SU-DHL-6 (cell line): ENCODE results near the gene HMCN2.
"Not testable (repeated sequence)": the region's sequence is repeated elsewhere in the genome, so short reads cannot be mapped to it uniquely, and the experiment has no call there.

Experiments
- H2AFZ ChIP-seq: fragments of 200-600 bp; sonication (generic); 2 replicates; pipeline ENCODE4 v1.6.1; 2014; ENCODE audit warnings: low read depth, mild to moderate bottlenecking, moderate library complexity, mixed read lengths, antibody characterized with exemption, low read length; ENCODE audit not compliant: severe bottlenecking
- H3F3A ChIP-seq: fragments of 200-600 bp; shearing (Covaris generic); 2 replicates; pipeline ENCODE4 v1.6.0; 2016; ENCODE audit warnings: antibody characterized with exemption, mild to moderate bottlenecking; ENCODE audit not compliant: insufficient read depth
- H3K27ac ChIP-seq: fragments of 200-600 bp; sonication (generic); 2 replicates; pipeline ENCODE4 v1.5.1; 2016; ENCODE audit warnings: low read depth, mild to moderate bottlenecking, low read length, moderate library complexity, mixed read lengths
- H3K27me3 ChIP-seq: fragments of 200-600 bp; sonication (generic), shearing (Covaris generic); 2 replicates; pipeline ENCODE4 v1.6.0; 2014; ENCODE audit warnings: mild to moderate bottlenecking, low read length
- H3K36me3 ChIP-seq: fragments of 200-600 bp; sonication (generic); 2 replicates; pipeline ENCODE4 v1.6.1; 2014; ENCODE audit warnings: mild to moderate bottlenecking, low read length, mixed read lengths
- H3K4me2 ChIP-seq: fragments of 300-600, 200-600 bp; shearing (Covaris generic), sonication (generic); 2 replicates; pipeline ENCODE4 v1.6.0; 2014; ENCODE audit warnings: low read length, low read depth, mild to moderate bottlenecking; ENCODE audit not compliant: poor library complexity, severe bottlenecking
- H3K4me3 ChIP-seq: fragments of 200-600 bp; sonication (generic); 2 replicates; pipeline ENCODE4 v1.5.1; 2014; ENCODE audit warnings: antibody characterized with exemption, low read length, mild to moderate bottlenecking, mixed read lengths; ENCODE audit not compliant: insufficient read depth, poor library complexity, severe bottlenecking
- H3K79me2 ChIP-seq: fragments of 200-600 bp; sonication (generic); 2 replicates; pipeline ENCODE4 v1.6.1; 2014; ENCODE audit warnings: mild to moderate bottlenecking, low read length, moderate library complexity; ENCODE audit not compliant: insufficient read depth
- H3K9ac ChIP-seq: fragments of 200-600 bp; sonication (generic); 2 replicates; pipeline ENCODE4 v1.7.0; 2014; ENCODE audit warnings: mild to moderate bottlenecking, low read length
- H3K9me2 ChIP-seq: fragments of 200-600 bp; sonication (generic); replicated peaks from 2 replicates; pipeline ENCODE4 v1.6.1; 2014; ENCODE audit warnings: low read length; ENCODE audit not compliant: insufficient read depth
- H3K9me3 ChIP-seq: fragments of 200-600 bp; sonication (generic); 2 replicates; pipeline ENCODE4 v1.6.1; 2014; ENCODE audit warnings: low read length, mixed read lengths; ENCODE audit not compliant: insufficient read depth
- H4K20me1 ChIP-seq: fragments of 200-600 bp; sonication (generic); 2 replicates; pipeline ENCODE4 v1.6.1; 2014; ENCODE audit warnings: low read depth, mild to moderate bottlenecking, antibody characterized with exemption, low read length, moderate library complexity, mixed read lengths
- EZH2phosphoT487 ChIP-seq: fragments of 200-600 bp; sonication (generic), shearing (Covaris generic); conservative IDR thresholded peaks from 2 replicates; pipeline ENCODE4 v1.6.1; 2018; ENCODE audit warnings: mild to moderate bottlenecking, antibody characterized with exemption, low read length, moderate library complexity, mixed read lengths
- TF ChIP-seq, protein P1 (sequence below): fragments of 200-600 bp; sonication (generic); IDR thresholded peaks from one replicate; pipeline ENCODE4 v1.5.1; 2017; ENCODE audit warnings: antibody characterized with exemption, mild to moderate bottlenecking, low read length, moderate library complexity; ENCODE audit not compliant: insufficient read depth, poor library complexity, severe bottlenecking

Gene HMCN2

DNA sequence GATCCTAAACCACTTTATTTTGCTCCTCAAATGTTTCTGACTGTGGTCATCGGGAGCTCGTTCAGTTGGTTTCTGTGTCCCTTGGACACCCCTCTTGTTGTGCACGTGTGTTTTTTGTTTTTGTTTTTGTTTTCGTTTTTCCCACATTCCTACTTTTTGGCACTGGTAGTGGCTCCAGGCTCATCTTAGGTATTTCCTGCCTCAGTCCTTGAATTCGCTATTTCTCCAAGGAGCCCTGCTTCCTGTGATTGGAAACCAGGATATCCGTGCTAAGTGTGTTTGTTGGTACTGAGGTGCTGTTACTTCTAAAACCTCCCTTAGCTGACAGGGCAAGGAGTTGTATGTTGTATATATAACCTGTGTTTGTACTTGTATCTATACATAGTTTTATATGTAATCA is 5.9 kb downstream of the HMCN2 start:
- Histone ChIP-seq H3K79me2 (no peaks in the 10 kb centered on the region), H3K9me3 (no peaks in the 10 kb centered on the region), H3K4me2 (no peak overlapping the region), H3K4me3 (no peak overlapping the region), H3K27ac (no peak overlapping the region), H4K20me1 (no peaks in the 10 kb centered on the region), H3F3A (no peaks in the 10 kb centered on the region), H3K36me3 (no peaks in the 10 kb centered on the region), H3K9me2 (no peaks in the 10 kb centered on the region), H3K27me3 (no peaks in the 10 kb centered on the region), H3K9ac (no peak overlapping the region), H2AFZ (no peak overlapping the region)
- TF ChIP-seq, protein P1, sequence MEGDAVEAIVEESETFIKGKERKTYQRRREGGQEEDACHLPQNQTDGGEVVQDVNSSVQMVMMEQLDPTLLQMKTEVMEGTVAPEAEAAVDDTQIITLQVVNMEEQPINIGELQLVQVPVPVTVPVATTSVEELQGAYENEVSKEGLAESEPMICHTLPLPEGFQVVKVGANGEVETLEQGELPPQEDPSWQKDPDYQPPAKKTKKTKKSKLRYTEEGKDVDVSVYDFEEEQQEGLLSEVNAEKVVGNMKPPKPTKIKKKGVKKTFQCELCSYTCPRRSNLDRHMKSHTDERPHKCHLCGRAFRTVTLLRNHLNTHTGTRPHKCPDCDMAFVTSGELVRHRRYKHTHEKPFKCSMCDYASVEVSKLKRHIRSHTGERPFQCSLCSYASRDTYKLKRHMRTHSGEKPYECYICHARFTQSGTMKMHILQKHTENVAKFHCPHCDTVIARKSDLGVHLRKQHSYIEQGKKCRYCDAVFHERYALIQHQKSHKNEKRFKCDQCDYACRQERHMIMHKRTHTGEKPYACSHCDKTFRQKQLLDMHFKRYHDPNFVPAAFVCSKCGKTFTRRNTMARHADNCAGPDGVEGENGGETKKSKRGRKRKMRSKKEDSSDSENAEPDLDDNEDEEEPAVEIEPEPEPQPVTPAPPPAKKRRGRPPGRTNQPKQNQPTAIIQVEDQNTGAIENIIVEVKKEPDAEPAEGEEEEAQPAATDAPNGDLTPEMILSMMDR = no peak
- TF ChIP-seq EZH2phosphoT487 = no peak

DNA sequence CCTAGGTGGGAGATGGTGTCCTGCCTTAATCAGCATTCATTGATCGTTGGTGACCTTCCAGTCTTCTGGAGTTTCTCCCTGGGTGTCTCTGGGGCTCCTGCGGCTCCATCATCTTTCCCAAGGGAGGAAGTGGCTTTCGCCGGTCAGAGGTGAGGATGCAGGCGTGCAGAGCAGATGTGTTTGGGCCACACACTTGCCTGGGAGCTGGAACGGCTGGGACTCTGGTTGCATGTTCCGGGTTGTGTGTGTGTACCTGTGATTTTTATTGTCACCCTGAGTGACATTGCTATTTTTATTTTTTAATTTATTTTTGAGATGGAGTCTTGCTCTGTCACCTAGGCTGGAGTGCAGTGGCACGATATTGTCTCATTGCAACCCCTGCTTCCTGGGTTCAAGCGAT is 9.6 kb downstream of the HMCN2 start:
- no peaks in the 10 kb centered on the region for H3K9me2 ChIP-seq
- H3K9me3 ChIP-seq = no peaks in the 10 kb centered on the region
- no peak overlapping the region for H3K4me3 ChIP-seq
- H3K36me3 ChIP-seq = no peaks in the 10 kb centered on the region
- no peaks in the 10 kb centered on the region for H4K20me1 ChIP-seq
- H3K9ac ChIP-seq = no peak overlapping the region
- H2AFZ ChIP-seq = no peak overlapping the region
- H3F3A ChIP-seq = no peaks in the 10 kb centered on the region
- no peaks in the 10 kb centered on the region for H3K79me2 ChIP-seq
- H3K4me2 ChIP-seq = no peak overlapping the region
- H3K27me3 ChIP-seq = no peaks in the 10 kb centered on the region
- TF ChIP-seq, protein P1 = no peak
- TF ChIP-seq EZH2phosphoT487 = no peak
- H3K27ac ChIP-seq = no peak overlapping the region

DNA sequence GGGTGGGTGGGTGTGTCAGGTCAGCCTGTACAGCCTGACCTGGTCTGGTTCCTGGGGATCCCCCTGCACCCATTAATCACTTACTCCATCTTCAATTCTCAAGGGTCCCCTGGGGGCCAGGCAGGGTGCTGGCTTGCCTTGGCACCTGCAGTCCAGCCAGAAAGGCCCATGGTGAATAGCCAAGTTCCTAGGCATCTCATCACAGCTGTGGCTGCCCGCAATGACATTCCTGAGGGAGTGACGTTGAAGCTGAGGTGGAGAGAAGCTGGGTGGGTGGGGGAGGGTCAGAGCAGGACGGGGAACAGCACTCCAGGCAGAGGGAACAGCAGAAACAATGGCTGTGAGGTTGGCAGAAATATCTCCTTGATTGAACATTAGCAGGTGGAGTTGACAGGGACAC is 10.6 kb downstream of the HMCN2 start:
- Histone ChIP-seq H3K4me2 (no peak overlapping the region), H3K36me3 (no peaks in the 10 kb centered on the region), H3K27ac (no peak overlapping the region), H3K9me3 (no peaks in the 10 kb centered on the region), H3K9me2 (no peaks in the 10 kb centered on the region), H3F3A (no peaks in the 10 kb centered on the region), H4K20me1 (no peaks in the 10 kb centered on the region), H3K9ac (no peak overlapping the region), H3K79me2 (no peaks in the 10 kb centered on the region), H2AFZ (no peak overlapping the region), H3K4me3 (no peak overlapping the region), H3K27me3 (no peaks in the 10 kb centered on the region)
- TF ChIP-seq EZH2phosphoT487 = no peak
- TF ChIP-seq, protein P1 = no peak

DNA sequence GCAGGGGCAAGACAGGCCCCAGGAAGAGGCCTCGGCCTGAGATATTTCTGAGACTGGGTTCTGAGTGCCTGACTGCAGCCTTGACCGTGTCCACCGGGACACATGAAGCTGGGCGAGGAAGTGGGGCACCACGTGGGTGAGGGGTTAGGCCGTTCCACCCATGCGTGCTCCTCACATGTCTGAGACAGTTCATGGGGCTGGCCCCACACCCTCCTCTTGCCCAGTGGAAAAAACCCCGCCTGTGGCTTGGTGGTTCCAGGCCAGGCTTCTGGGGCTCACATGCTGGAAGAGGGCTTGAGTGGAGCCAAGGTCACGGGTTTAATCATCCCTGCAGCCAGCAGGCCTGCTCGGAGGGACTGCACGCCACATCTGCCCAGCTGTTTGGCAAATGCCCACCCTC is 11.4 kb downstream of the HMCN2 start:
- Histone ChIP-seq H3F3A (no peaks in the 10 kb centered on the region), H3K27ac (no peak overlapping the region), H3K9ac (no peak overlapping the region), H3K79me2 (no peaks in the 10 kb centered on the region), H3K36me3 (no peaks in the 10 kb centered on the region), H3K9me2 (no peaks in the 10 kb centered on the region), H2AFZ (no peak overlapping the region), H3K27me3 (no peaks in the 10 kb centered on the region), H4K20me1 (no peaks in the 10 kb centered on the region), H3K4me2 (no peak overlapping the region), H3K9me3 (no peaks in the 10 kb centered on the region), H3K4me3 (no peak overlapping the region)
- TF ChIP-seq, protein P1 = no peak
- TF ChIP-seq EZH2phosphoT487 = no peak

DNA sequence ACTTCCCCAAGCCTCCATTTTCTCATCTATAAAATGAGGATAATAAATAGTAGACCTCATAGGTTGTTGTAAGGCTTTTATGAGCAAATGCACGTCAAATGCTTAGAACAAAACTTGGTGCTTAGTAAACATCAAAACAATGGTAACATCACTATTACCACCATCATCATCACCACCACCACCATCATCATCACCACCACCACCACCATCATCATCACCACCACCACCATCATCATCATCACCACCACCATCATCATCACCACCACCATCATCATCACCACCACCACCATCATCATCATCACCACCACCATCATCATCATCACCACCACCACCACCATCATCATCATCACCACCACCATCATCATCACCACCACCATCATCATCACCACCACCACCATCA is 12.0 kb downstream of the HMCN2 start:
- H3K79me2 ChIP-seq, H3K9ac ChIP-seq, H3K9me2 ChIP-seq, H3K4me2 ChIP-seq, H3K27ac ChIP-seq, H4K20me1 ChIP-seq, H3K36me3 ChIP-seq, H3K4me3 ChIP-seq, H2AFZ ChIP-seq, H3F3A ChIP-seq, H3K9me3 ChIP-seq, H3K27me3 ChIP-seq: not testable (repeated sequence)
